Fibroblast of lung (primary cell): ENCODE data around the gene WDR20. TPM values are rescaled to one million over a fixed set of nuclear protein-coding genes. Genes with fewer than 3 reads are reported as not detected.

ENCODE experiments used
- DNase-seq, 2 donors: peaks; one replicate each; pipeline versions ENCODE4 v3.0.0 to v3.0.0-alpha.2; 2010; ENCODE audit warnings: low read depth in 2 of 2
- H2AFZ ChIP-seq: 2 replicates; pipeline ENCODE4 v1.5.1; 2012; ENCODE audit warnings: low read length, control low read depth, inconsistent platforms
- H3K27ac ChIP-seq: 2 replicates; pipeline ENCODE4 v1.5.1; 2011; ENCODE audit warnings: low read length, control low read depth; ENCODE audit not compliant: insufficient read depth
- H3K27me3 ChIP-seq: 2 replicates; pipeline ENCODE4 v1.5.1; 2011; ENCODE audit warnings: mild to moderate bottlenecking, low read length; ENCODE audit not compliant: control insufficient read depth, insufficient read depth
- H3K36me3 ChIP-seq: 2 replicates; pipeline ENCODE4 v1.5.1; 2011; ENCODE audit warnings: low read length; ENCODE audit not compliant: control insufficient read depth, insufficient read depth
- H3K4me1 ChIP-seq: 2 replicates; pipeline ENCODE4 v1.5.1; 2011; ENCODE audit warnings: low read length; ENCODE audit not compliant: control insufficient read depth, insufficient read depth; ENCODE audit errors: extremely low read depth
- H3K4me2 ChIP-seq: 2 replicates; pipeline ENCODE4 v1.5.1; 2011; ENCODE audit warnings: low read length, control low read depth; ENCODE audit not compliant: insufficient read depth; ENCODE audit errors: extremely low read depth
- H3K4me3 ChIP-seq, 4 experiments: fragments of 200-600 bp in 1 of 4; sonication (generic) in 1 of 4; replicated peaks in 1 of 4; 2 replicates each; pipeline ENCODE4 v1.5.1; 2011 to 2016; ENCODE audit warnings: low read length in 4 of 4, low read depth in 3 of 4, mild to moderate bottlenecking in 3 of 4, control low read depth in 2 of 4, inconsistent platforms in 1 of 4, mixed read lengths in 1 of 4; ENCODE audit not compliant: insufficient read depth in 1 of 4; ENCODE audit errors: control extremely low read depth in 1 of 4
- H3K79me2 ChIP-seq: 2 replicates; pipeline ENCODE4 v1.5.1; 2012; ENCODE audit warnings: mild to moderate bottlenecking, low read length, inconsistent platforms; ENCODE audit not compliant: control insufficient read depth, insufficient read depth
- H3K9ac ChIP-seq: 2 replicates; pipeline ENCODE4 v1.5.1; 2011; ENCODE audit warnings: mild to moderate bottlenecking, low read length, control low read depth; ENCODE audit not compliant: insufficient read depth
- H3K9me3 ChIP-seq: 2 replicates; pipeline ENCODE4 v1.5.1; 2012; ENCODE audit warnings: low read depth, low read length; ENCODE audit not compliant: control insufficient read depth, insufficient read depth
- H4K20me1 ChIP-seq: 2 replicates; pipeline ENCODE4 v1.5.1; 2011; ENCODE audit warnings: low read length; ENCODE audit not compliant: control insufficient read depth, insufficient read depth; ENCODE audit errors: extremely low read depth
- CTCF ChIP-seq, 2 donors: IDR thresholded peaks in 1 of 2; conservative IDR thresholded peaks in 1 of 2; 1 replicate in 1 of 2; 2 replicates in 1 of 2; pipeline ENCODE4 v1.5.1; 2011 to 2012; ENCODE audit warnings: low read length in 2 of 2, control low read depth in 1 of 2, inconsistent platforms in 1 of 2, low read depth in 1 of 2, mild to moderate bottlenecking in 1 of 2
- EZH2 ChIP-seq: IDR thresholded peaks from 2 replicates; pipeline ENCODE4 v1.5.1; 2012; ENCODE audit warnings: low read length, control low read depth, mild to moderate bottlenecking; ENCODE audit errors: missing control alignments
- polyA plus RNA-seq, 2 donors: library from polyadenylated mRNA; depleted of rRNA in 1 of 2; stranded (reverse) in 1 of 2; unstranded in 1 of 2; fragments of >200 nt; gene quantifications; 2 replicates each; pipeline ENCODE4 v1.2.1, GENCODE V29; 2011 to 2012; ENCODE audit warnings: missing spikeins in 1 of 2
- total RNA-seq: library from RNA; depleted of rRNA; stranded (reverse); fragments of >200 nt; gene quantifications from 2 replicates; pipeline ENCODE4 v1.2.1, GENCODE V29; 2014

WDR20 gene
- total and polyA plus RNA-seq, 2 donors (not counting 1 experiment from before 2014, with no cell fraction given), result 17.2 to 17.8 TPM

- Histone ChIP-seq H4K20me1 (no peaks in the 10 kb centered on the region), H3K27ac (no peak overlapping the region), H3K9me3 (no peaks in the 10 kb centered on the region), H3K4me1 (no peaks in the 10 kb centered on the region), H3K9ac (no peak overlapping the region), H2AFZ (no peak overlapping the region), H3K79me2 (no peaks in the 10 kb centered on the region), H3K27me3 (no peaks in the 10 kb centered on the region), H3K4me3 (no peak overlapping the region), H3K36me3 (peaks cover 2% of the 10 kb centered on the region), H3K4me2 (no peak overlapping the region)
- peak in 1 of 2 donors; percentile 48 for DNase-seq
- TF ChIP-seq CTCF (conservative IDR thresholded peaks at IDR 0.05 in 1 of 2, IDR thresholded peaks at IDR 0.05 in 1 of 2; ENCODE audit: low read depth in 1 of 2, low read length in 2 of 2) (no peak), EZH2 (no peak)
Observed at GRCh38 chr14:102197317-102197853, 57.7 kb downstream of the WDR20 start.

GRCh38 chr14:102200690-102201352 lies 61.1 kb downstream of the WDR20 start:
- DNase-seq, result no peak
- H3K27me3 ChIP-seq, result no peaks in the 10 kb centered on the region
- peaks cover 2% of the 10 kb centered on the region for H3K36me3 ChIP-seq
- no peaks in the 10 kb centered on the region for H3K4me1 ChIP-seq
- H3K4me2 ChIP-seq, result no peak overlapping the region
- no peak overlapping the region for H2AFZ ChIP-seq
- H3K4me3 ChIP-seq, result no peak overlapping the region
- no peak overlapping the region for H3K27ac ChIP-seq
- TF ChIP-seq EZH2 (no peak), CTCF (conservative IDR thresholded peaks at IDR 0.05 in 1 of 2, IDR thresholded peaks at IDR 0.05 in 1 of 2; ENCODE audit: low read depth in 1 of 2, low read length in 2 of 2) (no peak)
- H3K79me2 ChIP-seq, result no peaks in the 10 kb centered on the region
- no peak overlapping the region for H3K9ac ChIP-seq
- no peaks in the 10 kb centered on the region for H3K9me3 ChIP-seq
- no peaks in the 10 kb centered on the region for H4K20me1 ChIP-seq

GRCh38 chr14:102201353-102201738 lies 61.6 kb downstream of the WDR20 start:
- H3K4me3 ChIP-seq, result no peak overlapping the region
- no peak overlapping the region for H3K4me2 ChIP-seq
- no peak overlapping the region for H2AFZ ChIP-seq
- H3K79me2 ChIP-seq, result no peaks in the 10 kb centered on the region
- no peaks in the 10 kb centered on the region for H3K27me3 ChIP-seq
- no peak overlapping the region for H3K27ac ChIP-seq
- no peak for DNase-seq
- TF ChIP-seq CTCF (conservative IDR thresholded peaks at IDR 0.05 in 1 of 2, IDR thresholded peaks at IDR 0.05 in 1 of 2; ENCODE audit: low read depth in 1 of 2, low read length in 2 of 2) (no peak), EZH2 (no peak)
- H3K36me3 ChIP-seq, result peaks cover 2% of the 10 kb centered on the region
- H3K9me3 ChIP-seq, result no peaks in the 10 kb centered on the region
- H3K9ac ChIP-seq, result no peak overlapping the region
- H4K20me1 ChIP-seq, result no peaks in the 10 kb centered on the region
- no peaks in the 10 kb centered on the region for H3K4me1 ChIP-seq
